SK-N-SH treated with all-trans-retinoic acid at 6 μM for 48 hours (cell line): ENCODE results near the gene TEKT4.
"Not testable (repeated sequence)": the region's sequence is repeated elsewhere in the genome, so short reads cannot be mapped to it uniquely, and the experiment has no call there.

ENCODE experiments used
- ATAC-seq: fragments of 200-7000 bp; cut with Tn5 transposase; 3 replicates; pipeline ENCODE4 v1.9.1; 2020; ENCODE audit warnings: mild to moderate bottlenecking, moderate library complexity
- BACH2 ChIP-seq: fragments of 250-450 bp; sonication (Bioruptor Pico); IDR thresholded peaks from 2 replicates; pipeline ENCODE4 v1.9.0; 2021; ENCODE audit warnings: mild to moderate bottlenecking, borderline replicate concordance
- CREB5 ChIP-seq: fragments of 250-450 bp; sonication (Bioruptor Pico); IDR thresholded peaks from 2 replicates; pipeline ENCODE4 v1.5.1; 2020; ENCODE audit warnings: low read depth, mild to moderate bottlenecking, moderate library complexity
- CSDC2 ChIP-seq: fragments of 250-450 bp; sonication (Bioruptor Pico); IDR thresholded peaks from 2 replicates; pipeline ENCODE4 v1.5.0; 2020; ENCODE audit warnings: mild to moderate bottlenecking, moderate library complexity
- CSRNP3 ChIP-seq: fragments of 250-450 bp; sonication (Bioruptor Pico); IDR thresholded peaks from 2 replicates; pipeline ENCODE4 v1.5.1; 2021; ENCODE audit warnings: mild to moderate bottlenecking, moderate library complexity
- ESRRG ChIP-seq: fragments of 250-450 bp; sonication (Bioruptor Pico); IDR thresholded peaks from 2 replicates; pipeline ENCODE4 v1.6.1; 2021; ENCODE audit warnings: mild to moderate bottlenecking
- GLIS3 ChIP-seq: fragments of 250-450 bp; sonication (Bioruptor Pico); IDR thresholded peaks from 2 replicates; pipeline ENCODE4 v1.5.0; 2020; ENCODE audit warnings: mild to moderate bottlenecking, moderate library complexity
- ISL1 ChIP-seq: fragments of 250-450 bp; sonication (Bioruptor Pico); IDR thresholded peaks from 2 replicates; pipeline ENCODE4 v2.1.2; 2022; ENCODE audit warnings: mild to moderate bottlenecking, moderate library complexity
- OSR1 ChIP-seq: fragments of 250-450 bp; sonication (Bioruptor Pico); IDR thresholded peaks from 2 replicates; pipeline ENCODE4 v1.8.0; 2022; ENCODE audit warnings: moderate library complexity, mild to moderate bottlenecking, inconsistent platforms
- PATZ1 ChIP-seq: fragments of 250-450 bp; sonication (Bioruptor Pico); IDR thresholded peaks from 2 replicates; pipeline ENCODE4 v1.8.0; 2020; ENCODE audit warnings: mild to moderate bottlenecking, moderate library complexity, borderline replicate concordance
- POU6F1 ChIP-seq: fragments of 250-450 bp; sonication (Bioruptor Pico); IDR thresholded peaks from 2 replicates; pipeline ENCODE4 v1.8.0; 2021; ENCODE audit warnings: low read depth, mild to moderate bottlenecking, moderate library complexity, borderline replicate concordance
- PPARA ChIP-seq: fragments of 250-450 bp; sonication (Bioruptor Pico); IDR thresholded peaks from 2 replicates; pipeline ENCODE4 v1.5.0; 2020; ENCODE audit warnings: mild to moderate bottlenecking, borderline replicate concordance
- RARB ChIP-seq: fragments of 250-450 bp; sonication (Bioruptor Pico); IDR thresholded peaks from 2 replicates; pipeline ENCODE4 v1.8.0; 2021; ENCODE audit warnings: mild to moderate bottlenecking, moderate library complexity
- SNAI2 ChIP-seq: fragments of 250-450 bp; sonication (Bioruptor Pico); IDR thresholded peaks from 2 replicates; pipeline ENCODE4 v1.5.0; 2020; ENCODE audit warnings: mild to moderate bottlenecking, moderate library complexity
- TCF4 ChIP-seq: fragments of 250-450 bp; sonication (Bioruptor Pico); IDR thresholded peaks from 2 replicates; pipeline ENCODE4 v1.8.0; 2021; ENCODE audit warnings: mild to moderate bottlenecking, moderate library complexity, borderline replicate concordance
- TOX ChIP-seq: fragments of 250-450 bp; sonication (Bioruptor Pico); IDR thresholded peaks from 2 replicates; pipeline ENCODE4 v1.8.0; 2021; ENCODE audit warnings: mild to moderate bottlenecking, moderate library complexity, borderline replicate concordance
- TSHZ2 ChIP-seq: fragments of 250-450 bp; sonication (Bioruptor Pico); IDR thresholded peaks from 2 replicates; pipeline ENCODE4 v1.5.0; 2020; ENCODE audit warnings: mild to moderate bottlenecking, moderate library complexity
- ZC3H10 ChIP-seq: fragments of 250-450 bp; sonication (Bioruptor Pico); IDR thresholded peaks from 2 replicates; pipeline ENCODE4 v1.5.1; 2021; ENCODE audit warnings: mild to moderate bottlenecking, moderate library complexity
- ZFP30 ChIP-seq: fragments of 450-650 bp; formaldehyde crosslinking; IDR thresholded peaks from 2 replicates; pipeline ENCODE4 v1.5.0; 2022; ENCODE audit warnings: mild to moderate bottlenecking, moderate library complexity
- ZNF70 ChIP-seq: fragments of 450-650 bp; formaldehyde crosslinking; IDR thresholded peaks from 2 replicates; pipeline ENCODE4 v1.5.0; 2020; ENCODE audit warnings: mild to moderate bottlenecking, moderate library complexity
- ZNF8 ChIP-seq: fragments of 450-650 bp; formaldehyde crosslinking; IDR thresholded peaks from 2 replicates; pipeline ENCODE4 v1.5.0; 2020; ENCODE audit warnings: mild to moderate bottlenecking, moderate library complexity

TEKT4 gene

GRCh38 chr2:94877129-94877528 is 5.9 kb downstream of the TEKT4 start (continued):
- TF ChIP-seq ZNF70 (CRISPR knock-in tag) (no peak), TSHZ2 (no peak), GLIS3 (no peak), CSDC2 (CRISPR knock-in tag) (no peak), ZFP30 (CRISPR knock-in tag) (no peak), ESRRG (CRISPR knock-in tag) (no peak)

- ATAC-seq, result not testable (repeated sequence)
Observed at GRCh38 chr2:94878575-94878974, 7.3 kb downstream of the TEKT4 start.

- no peak for TF ChIP-seq TCF4 (CRISPR knock-in tag)
- TF ChIP-seq ZNF70 (CRISPR knock-in tag), result no peak
- no peak for TF ChIP-seq TOX (CRISPR knock-in tag)
- TF ChIP-seq ZFP30 (CRISPR knock-in tag), result no peak
- no peak for TF ChIP-seq PATZ1 (CRISPR knock-in tag)
- TF ChIP-seq ZC3H10, result no peak
- TF ChIP-seq BACH2, result no peak
- no peak for TF ChIP-seq CREB5
- TF ChIP-seq CSDC2 (CRISPR knock-in tag), result no peak
- no peak for TF ChIP-seq ZNF8 (CRISPR knock-in tag)
- no peak for TF ChIP-seq POU6F1 (CRISPR knock-in tag)
- no peak for TF ChIP-seq PPARA (CRISPR knock-in tag)
- TF ChIP-seq OSR1 (CRISPR knock-in tag), result no peak
- no peak for TF ChIP-seq SNAI2 (CRISPR knock-in tag)
- no peak for ATAC-seq
Observed at GRCh38 chr2:94879314-94879981, 8.2 kb downstream of the TEKT4 start.

- TF ChIP-seq ISL1, result no peak
- no peak for TF ChIP-seq CSRNP3 (CRISPR knock-in tag)
- no peak for TF ChIP-seq ZNF8 (CRISPR knock-in tag)
- TF ChIP-seq POU6F1 (CRISPR knock-in tag), result no peak
- no peak for TF ChIP-seq RARB (CRISPR knock-in tag)
- TF ChIP-seq TOX (CRISPR knock-in tag), result no peak
- no peak for TF ChIP-seq BACH2
- no peak for TF ChIP-seq SNAI2 (CRISPR knock-in tag)
- TF ChIP-seq ZC3H10, result no peak
- TF ChIP-seq ZFP30 (CRISPR knock-in tag), result no peak
- no peak for TF ChIP-seq GLIS3
- TF ChIP-seq ESRRG (CRISPR knock-in tag), result no peak
- no peak for TF ChIP-seq ZNF70 (CRISPR knock-in tag)
- no peak for ATAC-seq
Observed at GRCh38 chr2:94879982-94880377, 8.8 kb downstream of the TEKT4 start.
